ENCODE results near the gene BCAS1. TPM values are rescaled to one million over a fixed set of nuclear protein-coding genes. Genes with fewer than 3 reads are reported as not detected.

BCAS1 gene
- total RNA-seq, 2 donors from 2014 or later: not detected

DNA sequence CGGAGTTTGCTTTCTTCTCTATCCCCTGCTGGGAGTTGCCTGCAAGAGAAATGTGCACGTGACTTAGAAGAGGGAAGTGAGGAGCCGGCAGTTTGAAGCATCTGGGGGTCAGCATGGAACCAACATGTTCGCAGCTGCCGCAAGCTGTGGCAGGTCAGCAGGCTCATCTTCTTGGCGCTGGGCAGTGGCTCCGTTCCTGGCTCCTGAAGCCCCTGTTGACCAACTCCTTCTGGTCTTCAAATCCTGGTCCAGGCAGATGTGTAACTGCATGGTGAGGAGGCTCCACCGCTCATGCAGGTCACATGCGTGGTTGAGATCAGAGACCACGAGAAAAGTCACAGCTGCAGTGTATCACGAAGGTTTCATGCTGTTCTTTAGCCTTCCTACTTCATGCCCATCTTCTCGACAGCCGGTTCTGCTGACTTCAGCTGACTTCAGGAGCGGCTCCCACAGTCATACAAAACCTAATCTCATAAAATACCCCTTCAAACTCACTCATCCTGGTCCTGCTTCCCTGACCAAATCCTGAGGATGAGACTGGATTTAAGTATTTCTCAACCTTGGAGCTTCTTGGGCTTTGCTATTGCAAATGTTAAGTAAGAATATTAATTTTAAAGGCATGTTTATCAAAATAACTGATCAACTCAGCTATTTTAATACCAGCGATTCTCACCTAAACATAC, 44.9 kb upstream of the BCAS1 start:
- Histone ChIP-seq H3K4me1 (ENCODE audit: control insufficient read depth, insufficient read depth, low read length) (no peaks in the 10 kb centered on the region), H3K9me3 (ENCODE audit: control insufficient read depth, low read length) (no peaks in the 10 kb centered on the region), H3K4me3 (ENCODE audit: low read length) (no peak overlapping the region), H3K27me3 (ENCODE audit: control insufficient read depth, insufficient read depth, low read length, poor library complexity, severe bottlenecking) (no peaks in the 10 kb centered on the region), H3K36me3 (ENCODE audit: control insufficient read depth, insufficient read depth, low read length) (no peaks in the 10 kb centered on the region), H3K9ac (ENCODE audit: extremely low read depth, low read length, poor library complexity, severe bottlenecking) (no peak overlapping the region), H3K27ac (ENCODE audit: low read depth, low read length) (no peak overlapping the region)
- Mint-ChIP-seq H3K4me3 (no peak overlapping the region), H3K4me1 (peaks cover 2% of the 10 kb centered on the region), H3K36me3 (ENCODE audit: low read depth) (no peaks in the 10 kb centered on the region), H3K27me3 (ENCODE audit: insufficient read depth) (peaks cover 5% of the 10 kb centered on the region), H3K9me3 (peaks cover 9% of the 10 kb centered on the region), H3K27ac (no peak overlapping the region)
- 92 to 94% methylated on average over 9 to 15 of the region's 15 CpGs for WGBS, 2 experiments (ENCODE audit: insufficient coverage in 1 of 2, insufficient read length in 1 of 2)
- TF ChIP-seq, protein P1, sequence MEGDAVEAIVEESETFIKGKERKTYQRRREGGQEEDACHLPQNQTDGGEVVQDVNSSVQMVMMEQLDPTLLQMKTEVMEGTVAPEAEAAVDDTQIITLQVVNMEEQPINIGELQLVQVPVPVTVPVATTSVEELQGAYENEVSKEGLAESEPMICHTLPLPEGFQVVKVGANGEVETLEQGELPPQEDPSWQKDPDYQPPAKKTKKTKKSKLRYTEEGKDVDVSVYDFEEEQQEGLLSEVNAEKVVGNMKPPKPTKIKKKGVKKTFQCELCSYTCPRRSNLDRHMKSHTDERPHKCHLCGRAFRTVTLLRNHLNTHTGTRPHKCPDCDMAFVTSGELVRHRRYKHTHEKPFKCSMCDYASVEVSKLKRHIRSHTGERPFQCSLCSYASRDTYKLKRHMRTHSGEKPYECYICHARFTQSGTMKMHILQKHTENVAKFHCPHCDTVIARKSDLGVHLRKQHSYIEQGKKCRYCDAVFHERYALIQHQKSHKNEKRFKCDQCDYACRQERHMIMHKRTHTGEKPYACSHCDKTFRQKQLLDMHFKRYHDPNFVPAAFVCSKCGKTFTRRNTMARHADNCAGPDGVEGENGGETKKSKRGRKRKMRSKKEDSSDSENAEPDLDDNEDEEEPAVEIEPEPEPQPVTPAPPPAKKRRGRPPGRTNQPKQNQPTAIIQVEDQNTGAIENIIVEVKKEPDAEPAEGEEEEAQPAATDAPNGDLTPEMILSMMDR (conservative IDR thresholded peaks at IDR 0.05): no peak
- DNase-seq: no peak

DNA sequence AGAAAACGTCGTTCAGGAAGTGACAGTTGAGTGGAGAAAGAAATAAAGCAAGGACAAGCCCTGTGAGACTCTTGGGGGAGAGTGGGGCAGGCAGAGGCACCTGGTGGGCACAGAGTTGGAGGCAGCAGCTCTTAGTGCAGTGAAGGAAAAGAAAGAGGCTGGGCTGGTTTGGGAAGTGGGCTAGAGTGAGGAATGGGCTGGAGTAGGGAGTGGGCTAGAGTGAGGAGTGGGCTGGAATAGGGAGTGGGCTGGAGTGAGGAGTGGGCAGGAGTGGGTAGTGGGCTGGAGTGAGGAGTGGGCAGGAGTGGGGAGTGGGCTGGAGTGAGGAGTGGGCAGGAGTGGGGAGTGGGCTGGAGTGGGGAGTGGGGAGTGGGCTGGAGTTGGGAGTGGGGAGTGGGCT, 43.7 kb upstream of the BCAS1 start:
- Histone ChIP-seq H3K36me3 (ENCODE audit: control insufficient read depth, insufficient read depth, low read length) (no peaks in the 10 kb centered on the region), H3K9ac (ENCODE audit: extremely low read depth, low read length, poor library complexity, severe bottlenecking) (no peak overlapping the region), H3K9me3 (ENCODE audit: control insufficient read depth, low read length) (no peaks in the 10 kb centered on the region), H3K4me1 (ENCODE audit: control insufficient read depth, insufficient read depth, low read length) (no peaks in the 10 kb centered on the region), H3K27me3 (ENCODE audit: control insufficient read depth, insufficient read depth, low read length, poor library complexity, severe bottlenecking) (no peaks in the 10 kb centered on the region), H3K4me3 (ENCODE audit: low read length) (no peak overlapping the region), H3K27ac (ENCODE audit: low read depth, low read length) (no peak overlapping the region)
- peaks cover 2% of the 10 kb centered on the region for H3K4me1 Mint-ChIP-seq
- H3K36me3 Mint-ChIP-seq (ENCODE audit: low read depth): no peaks in the 10 kb centered on the region
- TF ChIP-seq, protein P1 (conservative IDR thresholded peaks at IDR 0.05): no peak
- WGBS, 2 experiments (ENCODE audit: insufficient coverage in 1 of 2, insufficient read length in 1 of 2): 93 to 94% methylated on average over 2 of the region's 2 CpGs
- no peak overlapping the region for H3K27ac Mint-ChIP-seq
- peaks cover 5% of the 10 kb centered on the region for H3K27me3 Mint-ChIP-seq (ENCODE audit: insufficient read depth)
- DNase-seq: no peak
- peaks cover 9% of the 10 kb centered on the region for H3K9me3 Mint-ChIP-seq
- no peak overlapping the region for H3K4me3 Mint-ChIP-seq

DNA sequence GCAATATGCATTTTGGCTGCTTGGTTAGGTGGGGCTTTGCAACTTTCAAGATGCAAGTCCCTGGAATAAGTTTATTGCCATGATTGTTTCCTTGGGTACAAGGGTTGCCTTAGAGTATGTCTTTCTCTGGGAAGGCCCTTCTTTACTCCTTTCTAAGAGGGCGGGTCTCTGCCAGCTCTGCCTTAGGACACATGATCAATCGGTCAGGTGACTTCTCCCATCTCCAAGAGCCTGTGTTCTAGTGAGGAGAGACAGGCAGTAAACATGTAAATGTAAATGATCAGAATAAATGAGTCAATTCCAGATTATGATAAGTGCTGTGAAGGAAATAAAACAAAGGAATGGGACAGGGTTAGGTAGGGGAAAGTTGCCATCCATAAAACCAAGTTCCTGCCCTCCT, 43.2 kb upstream of the BCAS1 start:
- Histone ChIP-seq H3K9ac (ENCODE audit: extremely low read depth, low read length, poor library complexity, severe bottlenecking) (no peak overlapping the region), H3K27me3 (ENCODE audit: control insufficient read depth, insufficient read depth, low read length, poor library complexity, severe bottlenecking) (no peaks in the 10 kb centered on the region), H3K4me3 (ENCODE audit: low read length) (no peak overlapping the region), H3K27ac (ENCODE audit: low read depth, low read length) (no peak overlapping the region), H3K4me1 (ENCODE audit: control insufficient read depth, insufficient read depth, low read length) (no peaks in the 10 kb centered on the region), H3K9me3 (ENCODE audit: control insufficient read depth, low read length) (no peaks in the 10 kb centered on the region), H3K36me3 (ENCODE audit: control insufficient read depth, insufficient read depth, low read length) (no peaks in the 10 kb centered on the region)
- no peak for DNase-seq
- H3K4me3 Mint-ChIP-seq: no peak overlapping the region
- H3K27ac Mint-ChIP-seq: no peak overlapping the region
- H3K36me3 Mint-ChIP-seq (ENCODE audit: low read depth): no peaks in the 10 kb centered on the region
- WGBS, 2 experiments (ENCODE audit: insufficient coverage in 1 of 2, insufficient read length in 1 of 2): 95% methylated on average over 2 of the region's 2 CpGs; no CpG with 5 or more reads in 1 of the 2 experiments
- peaks cover 5% of the 10 kb centered on the region for H3K27me3 Mint-ChIP-seq (ENCODE audit: insufficient read depth)
- H3K9me3 Mint-ChIP-seq: peaks cover 9% of the 10 kb centered on the region
- peaks cover 2% of the 10 kb centered on the region for H3K4me1 Mint-ChIP-seq
- TF ChIP-seq, protein P1 (conservative IDR thresholded peaks at IDR 0.05): no peak
